Ascending aorta (tissue), 2 donors: ENCODE data around the gene PFKFB4. TPM values are rescaled to one million over a fixed set of nuclear protein-coding genes. Genes with fewer than 3 reads are reported as not detected.

ENCODE experiments used
- DNase-seq, 2 donors: peaks; one replicate each; pipeline ENCODE4 v3.0.0-alpha.2; 2019; ENCODE audit warnings: low spot score in 2 of 2
- H3K27ac ChIP-seq, 2 donors: fragments of 200-600 bp; sonication (generic); one replicate each; pipeline ENCODE4 v1.5.1; 2016 to 2017; ENCODE audit warnings: mild to moderate bottlenecking in 1 of 2
- H3K27me3 ChIP-seq: fragments of 200-600 bp; sonication (generic); one replicate; pipeline ENCODE4 v1.5.1; 2017
- H3K36me3 ChIP-seq, 2 donors: fragments of 200-600 bp; sonication (generic); one replicate each; pipeline ENCODE4 v1.5.1; 2016
- H3K4me1 ChIP-seq, 2 donors: fragments of 200-600 bp; sonication (generic); one replicate each; pipeline ENCODE4 v1.5.1; 2016 to 2017; ENCODE audit warnings: mild to moderate bottlenecking in 1 of 2
- H3K4me3 ChIP-seq, 2 donors: fragments of 200-600 bp; sonication (generic); one replicate each; pipeline ENCODE4 v1.5.1; 2016 to 2017; ENCODE audit warnings: mild to moderate bottlenecking in 1 of 2
- H3K9me3 ChIP-seq, 2 donors: fragments of 200-600 bp; sonication (generic); one replicate each; pipeline ENCODE4 v1.5.1; 2016
- intact Hi-C: fragments of 100-400 bp; cut with DNase I; formaldehyde crosslinking; loops from one replicate; pipeline ENCODE4 v1.15.1; 2023
- total RNA-seq: library from RNA; depleted of rRNA; stranded (reverse); fragments of >200 nt; gene quantifications from one replicate; pipeline ENCODE4 v1.1.0, GENCODE V29; 2016
- TF ChIP-seq, protein P1 (sequence below), 3 experiments: fragments of 200-600 bp in 2 of 3; fragments of 450-650 bp in 1 of 3; sonication (generic) in 2 of 3; IDR thresholded peaks; one replicate each; pipeline ENCODE4 v1.5.1; 2016 to 2019; ENCODE audit warnings: antibody characterized with exemption in 3 of 3, mild to moderate bottlenecking in 1 of 3, moderate library complexity in 1 of 3

PFKFB4 gene
- total RNA-seq, 1 donor from 2014 or later = 3.7 TPM

DNA sequence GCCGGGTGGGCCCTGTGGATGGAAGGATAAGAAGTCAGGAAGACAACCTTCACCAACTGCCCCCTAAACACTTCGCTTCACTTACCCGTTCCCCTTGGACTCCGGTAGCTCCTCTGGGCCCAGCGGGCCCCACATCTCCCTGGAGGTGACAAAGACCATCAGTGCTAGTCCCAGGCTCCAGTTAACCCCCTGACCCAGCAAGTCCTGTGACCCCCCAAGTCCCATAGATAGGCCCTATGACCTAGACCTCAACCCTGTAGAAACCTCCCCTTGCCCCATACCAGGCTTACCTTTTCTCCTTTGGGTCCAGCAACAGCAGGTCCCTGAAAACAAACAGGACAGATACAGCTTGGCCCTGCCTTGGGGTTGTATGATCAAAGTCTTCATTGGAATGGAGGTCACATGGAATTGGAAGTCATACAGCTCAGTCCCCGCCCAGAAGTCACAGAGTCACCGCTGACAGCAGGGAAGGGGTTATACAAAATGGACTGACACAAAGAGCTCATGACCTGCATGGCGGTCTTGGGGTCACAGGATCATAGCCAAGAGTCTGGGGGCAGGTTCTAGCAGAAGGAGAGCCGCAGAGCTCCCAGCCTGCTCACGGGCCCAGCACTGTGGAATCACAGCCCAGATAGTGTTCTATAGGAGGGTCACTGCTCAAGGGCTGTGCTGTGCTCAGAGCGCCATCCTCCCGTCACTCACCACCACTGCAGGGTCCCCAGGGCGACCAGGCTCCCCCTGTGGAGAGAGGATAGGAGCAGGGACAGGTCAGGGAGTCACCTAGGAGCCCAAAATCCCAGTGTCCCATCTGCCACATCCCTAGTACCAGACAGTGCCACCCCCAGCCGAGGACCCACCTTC lies 25.2 kb upstream of the PFKFB4 start:
- TF ChIP-seq, protein P1, sequence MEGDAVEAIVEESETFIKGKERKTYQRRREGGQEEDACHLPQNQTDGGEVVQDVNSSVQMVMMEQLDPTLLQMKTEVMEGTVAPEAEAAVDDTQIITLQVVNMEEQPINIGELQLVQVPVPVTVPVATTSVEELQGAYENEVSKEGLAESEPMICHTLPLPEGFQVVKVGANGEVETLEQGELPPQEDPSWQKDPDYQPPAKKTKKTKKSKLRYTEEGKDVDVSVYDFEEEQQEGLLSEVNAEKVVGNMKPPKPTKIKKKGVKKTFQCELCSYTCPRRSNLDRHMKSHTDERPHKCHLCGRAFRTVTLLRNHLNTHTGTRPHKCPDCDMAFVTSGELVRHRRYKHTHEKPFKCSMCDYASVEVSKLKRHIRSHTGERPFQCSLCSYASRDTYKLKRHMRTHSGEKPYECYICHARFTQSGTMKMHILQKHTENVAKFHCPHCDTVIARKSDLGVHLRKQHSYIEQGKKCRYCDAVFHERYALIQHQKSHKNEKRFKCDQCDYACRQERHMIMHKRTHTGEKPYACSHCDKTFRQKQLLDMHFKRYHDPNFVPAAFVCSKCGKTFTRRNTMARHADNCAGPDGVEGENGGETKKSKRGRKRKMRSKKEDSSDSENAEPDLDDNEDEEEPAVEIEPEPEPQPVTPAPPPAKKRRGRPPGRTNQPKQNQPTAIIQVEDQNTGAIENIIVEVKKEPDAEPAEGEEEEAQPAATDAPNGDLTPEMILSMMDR (IDR thresholded peaks at IDR 0.05) = no peak
- no peaks in the 10 kb centered on the region for H3K9me3 ChIP-seq
- H3K4me3 ChIP-seq = no peak overlapping the region
- H3K27ac ChIP-seq = no peak overlapping the region
- intact Hi-C loops = no loop called here
- no peaks in the 10 kb centered on the region for H3K27me3 ChIP-seq
- no peaks in the 10 kb centered on the region for H3K4me1 ChIP-seq
- no peak for DNase-seq
- H3K36me3 ChIP-seq = peaks cover 0 to 3% of the 10 kb centered on the region in 2 donors

DNA sequence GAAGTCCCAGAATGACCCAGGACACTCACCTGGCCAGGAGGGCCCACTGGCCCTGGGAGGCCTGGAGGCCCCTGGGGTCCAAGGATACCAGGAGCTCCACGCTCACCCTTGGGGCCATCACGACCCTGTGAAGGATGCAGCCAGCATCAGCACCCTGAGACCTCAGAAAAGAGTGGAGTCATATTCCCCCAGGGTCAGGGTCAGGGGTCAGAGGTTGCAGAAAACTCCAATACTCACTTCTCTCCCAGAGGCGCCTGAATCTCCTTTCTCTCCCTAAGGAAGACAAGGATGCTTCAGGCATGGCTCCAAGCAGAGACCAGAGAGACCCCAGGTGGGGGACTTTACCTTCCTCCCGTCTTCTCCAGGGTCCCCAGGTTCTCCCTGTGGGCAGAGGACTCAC lies 20.0 kb upstream of the PFKFB4 start:
- no peaks in the 10 kb centered on the region for H3K9me3 ChIP-seq
- TF ChIP-seq, protein P1 (IDR thresholded peaks at IDR 0.05) = no peak
- intact Hi-C loops = no loop called here

DNA sequence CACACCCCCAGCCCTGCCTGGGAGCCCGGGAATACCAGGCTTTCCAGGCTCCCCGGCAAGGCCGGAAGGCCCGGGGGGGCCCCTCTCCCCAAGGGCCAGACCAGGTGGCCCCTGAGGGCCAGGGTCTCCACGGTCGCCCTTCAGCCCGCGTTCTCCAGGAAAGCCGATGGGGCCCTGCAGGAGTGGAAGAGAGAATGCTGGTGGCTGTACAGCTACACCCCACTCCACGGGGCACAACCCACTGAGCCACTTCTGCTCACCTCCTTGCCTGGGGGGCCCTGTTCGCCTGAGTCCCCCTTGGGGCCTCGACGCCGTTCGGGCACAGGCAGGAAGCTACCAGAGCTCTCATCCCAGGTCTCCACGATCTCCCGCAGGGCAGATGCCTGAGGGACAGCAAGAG lies 18.8 kb upstream of the PFKFB4 start:
- TF ChIP-seq, protein P1 (IDR thresholded peaks at IDR 0.05) = no peak
- Histone ChIP-seq H3K4me3 (no peak overlapping the region), H3K27ac (no peak overlapping the region), H3K36me3 (peaks cover 0 to 3% of the 10 kb centered on the region in 2 donors), H3K27me3 (no peaks in the 10 kb centered on the region), H3K4me1 (no peaks in the 10 kb centered on the region), H3K9me3 (no peaks in the 10 kb centered on the region)
- DNase-seq = no peak
- intact Hi-C loops = no loop called here

More for the DNA sequence above, 20.0 kb upstream of the PFKFB4 start:
- DNase-seq = no peak
- H3K4me3 ChIP-seq = no peak overlapping the region
- no peak overlapping the region for H3K27ac ChIP-seq
- no peaks in the 10 kb centered on the region for H3K27me3 ChIP-seq
- H3K36me3 ChIP-seq = peaks cover 0 to 3% of the 10 kb centered on the region in 2 donors
- no peaks in the 10 kb centered on the region for H3K4me1 ChIP-seq

DNA sequence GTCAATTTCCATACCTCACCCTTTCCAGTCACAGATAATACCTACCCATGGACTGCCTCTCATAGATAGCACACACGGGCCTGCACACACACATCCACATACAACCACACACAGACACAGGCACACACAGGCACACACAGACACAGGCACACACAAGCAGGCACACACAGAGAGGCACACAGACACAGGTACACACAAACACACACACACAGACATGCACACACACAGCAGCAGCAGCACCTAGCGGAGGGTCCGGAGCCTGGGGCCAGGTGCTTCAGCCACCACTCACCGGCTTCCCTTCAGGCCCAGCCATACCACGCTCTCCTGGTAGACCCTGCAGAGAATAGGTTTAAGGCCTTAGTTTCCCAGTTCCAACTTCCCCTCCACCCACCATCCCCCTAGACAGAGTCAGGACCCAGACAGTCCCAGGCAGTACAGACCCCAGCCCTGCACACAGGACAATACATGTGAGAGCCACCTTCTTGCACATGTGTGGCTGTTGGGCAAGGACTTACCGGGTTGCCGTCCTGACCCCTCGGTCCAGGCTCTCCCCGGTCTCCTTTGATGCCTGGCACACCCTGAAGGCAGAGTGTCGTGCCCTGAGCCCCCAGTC lies 17.5 kb upstream of the PFKFB4 start:
- Histone ChIP-seq H3K4me1 (no peaks in the 10 kb centered on the region), H3K36me3 (peaks cover 0 to 3% of the 10 kb centered on the region in 2 donors), H3K27me3 (no peaks in the 10 kb centered on the region), H3K9me3 (no peaks in the 10 kb centered on the region), H3K27ac (no peak overlapping the region), H3K4me3 (no peak overlapping the region)
- intact Hi-C loops = no loop called here
- DNase-seq = no peak
- TF ChIP-seq, protein P1 (IDR thresholded peaks at IDR 0.05) = no peak

DNA sequence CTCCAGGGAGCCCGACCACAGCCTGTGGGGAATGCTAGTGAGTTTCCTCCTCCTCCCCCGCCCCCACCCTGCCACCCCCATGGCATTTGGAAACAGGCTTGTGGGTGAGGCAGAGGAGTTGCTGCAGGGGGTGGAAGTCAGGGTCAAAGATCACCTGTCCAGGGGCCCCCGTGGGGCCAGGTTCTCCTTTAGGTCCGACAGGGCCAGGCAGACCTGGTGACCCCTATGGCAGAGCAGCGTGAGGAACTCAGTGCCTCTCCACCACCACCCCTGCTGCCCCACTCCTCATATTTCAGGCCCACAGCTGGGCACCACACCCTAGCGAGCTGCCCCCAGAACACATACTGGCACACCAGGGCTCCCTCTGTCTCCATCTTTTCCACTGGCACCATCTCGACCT lies 15.9 kb upstream of the PFKFB4 start:
- intact Hi-C loops = no loop called here
- DNase-seq = no peak
- no peaks in the 10 kb centered on the region for H3K36me3 ChIP-seq
- H3K27me3 ChIP-seq = no peaks in the 10 kb centered on the region
- no peak overlapping the region for H3K4me3 ChIP-seq
- H3K4me1 ChIP-seq = no peaks in the 10 kb centered on the region
- H3K9me3 ChIP-seq = no peaks in the 10 kb centered on the region
- TF ChIP-seq, protein P1 (IDR thresholded peaks at IDR 0.05) = no peak
- H3K27ac ChIP-seq = no peak overlapping the region
